GM12878 (cell line): ENCODE measurements around the gene INPP5D. TPM values are rescaled to one million over a fixed set of nuclear protein-coding genes. Genes with fewer than 3 reads are reported as not detected.

Experiments used
- ATAC-seq: fragments of 200-7000 bp; cut with Tn5 transposase; 3 replicates; pipeline ENCODE4 v1.9.1; 2020; ENCODE audit warnings: mild to moderate bottlenecking, moderate library complexity
- BruUV-seq: library from RNA; stranded (reverse); fragments of 400-500 nt; replicated peaks from 2 replicates; lab custom pipeline; 2021; lab: Mats Ljungman, UMichigan
- CTCF ChIA-PET: fragments of 300-600 bp; sonication (Branson Sonifier 250); formaldehyde crosslinking; extraction: SDS; loops from one replicate; lab custom pipeline; 2021; ENCODE audit warnings: inconsistent platforms; lab: Yijun Ruan, JAX
- POLR2A ChIA-PET: fragments of 350-600 bp; formaldehyde crosslinking; extraction: SDS; loops from one replicate; lab custom pipeline; 2021; ENCODE audit warnings: inconsistent platforms; lab: Charles Lee
- RAD21 ChIA-PET: fragments of 300-600 bp; sonication (Branson Sonifier 250); formaldehyde crosslinking; loops from one replicate; lab custom pipeline; 2023; ENCODE audit warnings: antibody characterized with exemption; ENCODE audit not compliant: unreplicated experiment; lab: Charles Lee
- SMC1A ChIA-PET: fragments of 300-600 bp; sonication (Branson Sonifier 250); formaldehyde crosslinking; loops from one replicate; lab custom pipeline; 2023; ENCODE audit not compliant: unreplicated experiment, uncharacterized antibody; lab: Charles Lee
- DNase-seq: peaks from one replicate; pipeline ENCODE4 v3.0.0-alpha.2; 2011; ENCODE audit warnings: low read depth, low spot score
- FAIRE-seq: peaks from 3 replicates; lab custom pipeline; 2011; peaks lifted over from hg19 to GRCh38; lab: Jason Lieb, UNC
- H2AFZ ChIP-seq: 2 replicates; pipeline ENCODE4 v1.6.0; 2011; ENCODE audit warnings: low read depth, low read length, control low read depth; ENCODE audit not compliant: control insufficient read depth
- H3K27ac ChIP-seq: 2 replicates; pipeline ENCODE4 v1.5.1; 2011; ENCODE audit warnings: control low read depth; ENCODE audit not compliant: control insufficient read depth, insufficient read depth
- H3K27me3 ChIP-seq, 2 experiments: replicated peaks in 1 of 2; 2 replicates each; pipeline versions ENCODE4 v1.6.0 to v1.6.1; 2011; ENCODE audit warnings: low read length in 1 of 2; ENCODE audit not compliant: control insufficient read depth in 2 of 2, insufficient read depth in 2 of 2
- H3K36me3 ChIP-seq, 2 experiments: 2 replicates each; pipeline ENCODE4 v1.5.1; 2011; ENCODE audit warnings: low read length in 1 of 2; ENCODE audit not compliant: control insufficient read depth in 2 of 2, insufficient read depth in 2 of 2
- H3K4me1 ChIP-seq: 2 replicates; pipeline ENCODE4 v1.6.1; 2011; ENCODE audit warnings: mild to moderate bottlenecking, low read length, moderate library complexity, mixed read lengths; ENCODE audit not compliant: control insufficient read depth, insufficient read depth
- H3K4me2 ChIP-seq: 2 replicates; pipeline ENCODE4 v1.6.0; 2011; ENCODE audit warnings: control low read depth; ENCODE audit not compliant: control insufficient read depth, insufficient read depth
- H3K4me3 ChIP-seq: fragments of 200-600 bp; sonication (generic); 2 replicates; pipeline ENCODE4 v1.5.1; 2016
- H3K79me2 ChIP-seq: 2 replicates; pipeline ENCODE4 v1.6.0; 2011; ENCODE audit warnings: low read length; ENCODE audit not compliant: control insufficient read depth, insufficient read depth
- H3K9ac ChIP-seq: 2 replicates; pipeline ENCODE4 v1.8.0; 2011; ENCODE audit warnings: low read length, control low read depth, mixed read lengths; ENCODE audit not compliant: control insufficient read depth, insufficient read depth
- H3K9me3 ChIP-seq: replicated peaks from 3 replicates; pipeline ENCODE4 v1.5.1; 2011; ENCODE audit warnings: mild to moderate bottlenecking, low read length; ENCODE audit not compliant: control insufficient read depth, insufficient read depth
- H4K20me1 ChIP-seq: 2 replicates; pipeline ENCODE4 v1.6.0; 2011; ENCODE audit not compliant: control insufficient read depth, insufficient read depth
- ASH2L ChIP-seq: fragments of 300-600, 200-600 bp; sonication (generic); IDR thresholded peaks from 2 replicates; pipeline ENCODE4 v1.6.1; 2017; ENCODE audit warnings: low read depth, mild to moderate bottlenecking, borderline replicate concordance
- CHD4 ChIP-seq: fragments of 200-600 bp; sonication (generic); IDR thresholded peaks from 2 replicates; pipeline ENCODE4 v1.6.1; 2016; ENCODE audit warnings: mild to moderate bottlenecking
- EP300 ChIP-seq, 2 experiments: fragments of 150-350 bp in 1 of 2; IDR thresholded peaks; 2 replicates each; pipeline ENCODE4 v1.6.1; 2011 to 2012; ENCODE audit warnings: low read depth in 2 of 2, low read length in 2 of 2, borderline replicate concordance in 1 of 2, improper control_type of control experiment in 1 of 2, inconsistent platforms in 1 of 2; ENCODE audit not compliant: control insufficient read depth in 1 of 2
- ESRRA ChIP-seq: IDR thresholded peaks from 2 replicates; pipeline ENCODE4 v1.6.1; 2012; ENCODE audit warnings: mild to moderate bottlenecking, low read length, improper control_type of control experiment
- HDGF ChIP-seq: fragments of 450-650 bp; IDR thresholded peaks from 2 replicates; pipeline ENCODE4 v1.6.1; 2016; ENCODE audit warnings: antibody characterized with exemption
- RCOR1 ChIP-seq: conservative IDR thresholded peaks from 2 replicates; pipeline ENCODE4 v1.6.1; 2012; ENCODE audit warnings: low read depth, low read length, improper control_type of control experiment
- SMAD1 ChIP-seq: fragments of 450-650 bp; IDR thresholded peaks from 2 replicates; pipeline ENCODE4 v1.6.1; 2018; ENCODE audit warnings: mild to moderate bottlenecking, low read depth; ENCODE audit not compliant: partially characterized antibody
- SMAD5 ChIP-seq: IDR thresholded peaks from 2 replicates; pipeline ENCODE4 v1.6.1; 2016; ENCODE audit warnings: antibody characterized with exemption, low read depth
- WGBS: methylation state at CpG from one replicate; pipeline ENCODE4 v1.1.6; 2016; ENCODE audit warnings: low lambda C conversion rate; ENCODE audit not compliant: insufficient replicate concordance, insufficient coverage; ENCODE audit errors: missing lambda C conversion rate; 5-methylcytosine and 5-hydroxymethylcytosine counted together
- in situ Hi-C: fragments of 300-500 bp; cut with MboI; formaldehyde crosslinking; loops from 9 replicates; pipeline ENCODE4 v1.14.3; 2018; ENCODE audit warnings: mixed read lengths
- intact Hi-C: fragments of 100-400 bp; cut with micrococcal nuclease; formaldehyde crosslinking; loops from one replicate; pipeline ENCODE4 v1.14.2; 2022; ENCODE audit not compliant: unreplicated experiment
- polyA plus RNA-seq, 11 experiments: library from polyadenylated mRNA; depleted of rRNA in 4 of 11; unstranded in 6 of 11; stranded (reverse) in 5 of 11; fragments of >200 nt; fragmentation: Nextera tagmentation in 4 of 11; fragmentation: Illumina TruSeq in 1 of 11; extraction: Ambion mirVana in 4 of 11; extraction: Trizol in 1 of 11; gene quantifications; 1 replicate in 1 of 11; 2 replicates in 10 of 11; pipeline versions ENCODE4 v1.2.1 to v1.2.3, GENCODE V29; 2011 to 2016; ENCODE audit warnings: inconsistent platforms in 2 of 11, missing spikeins in 2 of 11, low read depth in 1 of 11
- total RNA-seq, 4 experiments: library from RNA; depleted of rRNA in 3 of 4; stranded (reverse); fragments of >200 nt in 3 of 4; fragmentation: Illumina TruSeq in 1 of 4; extraction: Trizol in 1 of 4; gene quantifications; 2 replicates each; pipeline versions ENCODE4 v1.2.1 to v1.2.3, GENCODE V29; 2013 to 2021
- TF ChIP-seq, protein P1 (sequence below): fragments of 450-650 bp; IDR thresholded peaks from 2 replicates; pipeline ENCODE4 v1.6.1; 2017; ENCODE audit warnings: low read depth, mild to moderate bottlenecking, moderate library complexity
- TF ChIP-seq, protein P2 (sequence below): fragments of 150-350 bp; IDR thresholded peaks from 2 replicates; pipeline ENCODE4 v1.6.1; 2016; ENCODE audit warnings: low read depth, low read length

INPP5D gene
- total and polyA plus RNA-seq, 10 of the 15 experiments (the other 5 are each of a cell fraction or from before 2014, with no cell fraction given) = 11.8 to 139 (median 88.8) TPM

DNA sequence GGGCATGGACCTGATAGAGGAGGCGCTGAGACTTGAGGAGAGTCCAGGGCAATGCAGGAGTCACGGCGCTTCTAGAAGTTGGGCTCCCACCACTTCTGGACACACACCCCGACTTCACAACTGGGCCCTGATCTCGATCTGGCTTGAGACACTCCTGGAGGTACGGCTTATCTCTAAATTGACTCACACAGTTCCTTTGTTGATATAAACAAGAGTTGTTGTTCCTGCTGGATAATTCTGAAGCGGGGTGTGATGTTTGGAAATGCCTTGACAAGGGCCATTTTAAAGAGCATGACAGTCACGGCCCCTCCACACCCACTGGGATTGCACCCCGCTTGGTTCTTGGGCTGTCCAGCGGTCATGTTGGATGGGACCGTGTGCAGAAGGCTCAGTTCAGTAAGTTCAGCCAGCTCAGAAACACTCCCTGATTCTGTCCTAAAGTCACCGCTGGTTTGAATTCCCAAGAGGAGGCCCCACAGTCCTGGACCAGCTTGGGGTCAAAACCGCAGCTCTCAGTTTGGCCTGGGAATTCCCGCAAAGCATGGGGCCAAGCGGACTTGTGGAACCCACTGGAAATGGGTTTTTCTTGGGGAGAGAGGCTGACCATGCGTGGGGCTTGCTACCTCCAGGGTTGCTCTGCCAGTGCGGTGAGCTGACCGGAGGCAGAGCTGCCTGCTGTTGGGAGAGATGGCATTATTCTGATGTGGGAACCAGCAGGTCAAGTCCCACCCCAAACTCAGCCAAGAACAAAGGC lies 37.0 kb upstream of the INPP5D start (continued):
- TF ChIP-seq ASH2L (no peak), CHD4 (no peak)
- TF ChIP-seq, all 136 proteins: peak for 0

DNA sequence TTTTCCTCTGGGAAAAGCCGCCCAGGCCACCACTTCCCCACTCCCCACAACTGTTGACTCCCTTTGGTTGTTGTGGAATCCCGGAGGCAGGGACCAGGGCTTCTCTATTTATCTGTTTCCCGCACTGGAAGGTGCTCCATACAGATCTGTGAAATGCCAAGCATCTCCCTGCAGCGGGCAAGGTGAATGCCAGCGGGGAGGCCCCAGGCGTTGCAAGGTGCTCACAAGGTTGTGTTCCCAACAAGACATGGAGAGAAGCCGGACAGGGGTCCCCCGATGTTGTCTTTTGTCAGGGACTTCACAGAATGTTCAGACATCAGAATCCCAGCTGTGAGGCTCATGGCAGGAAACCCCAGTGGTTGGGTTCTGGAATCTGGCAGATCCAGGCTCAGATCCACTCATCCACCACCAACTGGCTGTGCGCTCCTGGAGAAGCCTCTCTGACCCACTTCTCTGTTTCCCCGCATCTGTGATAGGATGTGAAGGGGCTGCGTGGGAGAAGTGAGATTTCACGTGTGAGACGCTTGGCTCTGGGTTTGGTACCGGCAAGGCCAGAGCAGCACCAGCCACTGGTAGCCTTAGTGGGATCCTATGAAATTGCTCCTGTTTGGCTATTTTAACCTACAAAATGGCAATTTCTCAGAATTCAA lies 36.3 kb upstream of the INPP5D start:
- TF ChIP-seq SMAD5 (no peak), EP300 (IDR thresholded peaks at IDR 0.05; ENCODE audit: borderline replicate concordance in 1 of 2, control insufficient read depth in 1 of 2, low read depth in 2 of 2, low read length in 2 of 2) (no peak), RCOR1 (no peak), SMAD1 (no peak), ESRRA (no peak), HDGF (no peak)
- TF ChIP-seq, protein P1, sequence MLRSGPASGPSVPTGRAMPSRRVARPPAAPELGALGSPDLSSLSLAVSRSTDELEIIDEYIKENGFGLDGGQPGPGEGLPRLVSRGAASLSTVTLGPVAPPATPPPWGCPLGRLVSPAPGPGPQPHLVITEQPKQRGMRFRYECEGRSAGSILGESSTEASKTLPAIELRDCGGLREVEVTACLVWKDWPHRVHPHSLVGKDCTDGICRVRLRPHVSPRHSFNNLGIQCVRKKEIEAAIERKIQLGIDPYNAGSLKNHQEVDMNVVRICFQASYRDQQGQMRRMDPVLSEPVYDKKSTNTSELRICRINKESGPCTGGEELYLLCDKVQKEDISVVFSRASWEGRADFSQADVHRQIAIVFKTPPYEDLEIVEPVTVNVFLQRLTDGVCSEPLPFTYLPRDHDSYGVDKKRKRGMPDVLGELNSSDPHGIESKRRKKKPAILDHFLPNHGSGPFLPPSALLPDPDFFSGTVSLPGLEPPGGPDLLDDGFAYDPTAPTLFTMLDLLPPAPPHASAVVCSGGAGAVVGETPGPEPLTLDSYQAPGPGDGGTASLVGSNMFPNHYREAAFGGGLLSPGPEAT = no peak
- TF ChIP-seq, protein P2, sequence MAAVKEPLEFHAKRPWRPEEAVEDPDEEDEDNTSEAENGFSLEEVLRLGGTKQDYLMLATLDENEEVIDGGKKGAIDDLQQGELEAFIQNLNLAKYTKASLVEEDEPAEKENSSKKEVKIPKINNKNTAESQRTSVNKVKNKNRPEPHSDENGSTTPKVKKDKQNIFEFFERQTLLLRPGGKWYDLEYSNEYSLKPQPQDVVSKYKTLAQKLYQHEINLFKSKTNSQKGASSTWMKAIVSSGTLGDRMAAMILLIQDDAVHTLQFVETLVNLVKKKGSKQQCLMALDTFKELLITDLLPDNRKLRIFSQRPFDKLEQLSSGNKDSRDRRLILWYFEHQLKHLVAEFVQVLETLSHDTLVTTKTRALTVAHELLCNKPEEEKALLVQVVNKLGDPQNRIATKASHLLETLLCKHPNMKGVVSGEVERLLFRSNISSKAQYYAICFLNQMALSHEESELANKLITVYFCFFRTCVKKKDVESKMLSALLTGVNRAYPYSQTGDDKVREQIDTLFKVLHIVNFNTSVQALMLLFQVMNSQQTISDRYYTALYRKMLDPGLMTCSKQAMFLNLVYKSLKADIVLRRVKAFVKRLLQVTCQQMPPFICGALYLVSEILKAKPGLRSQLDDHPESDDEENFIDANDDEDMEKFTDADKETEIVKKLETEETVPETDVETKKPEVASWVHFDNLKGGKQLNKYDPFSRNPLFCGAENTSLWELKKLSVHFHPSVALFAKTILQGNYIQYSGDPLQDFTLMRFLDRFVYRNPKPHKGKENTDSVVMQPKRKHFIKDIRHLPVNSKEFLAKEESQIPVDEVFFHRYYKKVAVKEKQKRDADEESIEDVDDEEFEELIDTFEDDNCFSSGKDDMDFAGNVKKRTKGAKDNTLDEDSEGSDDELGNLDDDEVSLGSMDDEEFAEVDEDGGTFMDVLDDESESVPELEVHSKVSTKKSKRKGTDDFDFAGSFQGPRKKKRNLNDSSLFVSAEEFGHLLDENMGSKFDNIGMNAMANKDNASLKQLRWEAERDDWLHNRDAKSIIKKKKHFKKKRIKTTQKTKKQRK = no peak
- no TSS peak for BruUV-seq
- H3K4me1 ChIP-seq = no peaks in the 10 kb centered on the region
- WGBS = 72% methylated on average over 14 of the region's 14 CpGs
- ChIA-PET RAD21 (no interaction called here), SMC1A (no interaction called here), POLR2A (no interaction called here), CTCF (no interaction called here)
- H3K9ac ChIP-seq = no peak overlapping the region
- FAIRE-seq (no peak), DNase-seq (no peak), ATAC-seq (no peak)
- H3K27me3 ChIP-seq = peaks cover 0 to 1% of the 10 kb centered on the region in 2 experiments; a peak in 1 of 4 replicates
- H3K27ac ChIP-seq = no peak overlapping the region
- no peak overlapping the region for H3K4me3 ChIP-seq
- no peaks in the 10 kb centered on the region for H4K20me1 ChIP-seq
- in situ Hi-C loops = no loop called here
- intact Hi-C loops = no loop called here
- no peak overlapping the region for H2AFZ ChIP-seq
- no peaks in the 10 kb centered on the region for H3K79me2 ChIP-seq
- H3K9me3 ChIP-seq = no peaks in the 10 kb centered on the region
- H3K36me3 ChIP-seq = no peaks in the 10 kb centered on the region
- H3K4me2 ChIP-seq = no peak overlapping the region
